Keratinocyte (primary cell): Measurements from ENCODE around the gene PPOX. TPM values are rescaled to one million over a fixed set of nuclear protein-coding genes. Genes with fewer than 3 reads are reported as not detected.
A peak's percentile ranks its signal among the peaks of the same experiment; 100 is the strongest.

Experiments
- DNase-seq: peaks from one replicate; pipeline ENCODE4 v3.0.0-alpha.2; 2011; ENCODE audit warnings: low read depth, missing footprints, low spot score
- FAIRE-seq: peaks from 2 replicates; lab custom pipeline; 2011; peaks lifted over from hg19 to GRCh38; lab: Jason Lieb, UNC
- H2AFZ ChIP-seq: 2 replicates; pipeline ENCODE4 v1.6.0; 2012; ENCODE audit warnings: low read length, control low read depth, inconsistent platforms; ENCODE audit not compliant: control insufficient read depth
- H3K27ac ChIP-seq: 2 replicates; pipeline ENCODE4 v1.5.1; 2011; ENCODE audit warnings: low read length; ENCODE audit not compliant: control insufficient read depth, insufficient read depth
- H3K27me3 ChIP-seq: 3 replicates; pipeline ENCODE4 v1.6.0; 2011; ENCODE audit warnings: low read length; ENCODE audit not compliant: control insufficient read depth, insufficient read depth; ENCODE audit errors: extremely low read depth
- H3K36me3 ChIP-seq, 2 experiments: 2 replicates in 1 of 2; 3 replicates in 1 of 2; pipeline ENCODE4 v1.5.1; 2011; ENCODE audit warnings: low read length in 2 of 2, mild to moderate bottlenecking in 1 of 2; ENCODE audit not compliant: control insufficient read depth in 2 of 2, insufficient read depth in 2 of 2; ENCODE audit errors: extremely low read depth in 1 of 2
- H3K4me1 ChIP-seq: 3 replicates; pipeline ENCODE4 v1.5.1; 2011; ENCODE audit warnings: low read length; ENCODE audit not compliant: control insufficient read depth, insufficient read depth; ENCODE audit errors: extremely low read depth
- H3K4me2 ChIP-seq: 3 replicates; pipeline ENCODE4 v1.6.0; 2011; ENCODE audit warnings: low read depth, low read length; ENCODE audit not compliant: control insufficient read depth, insufficient read depth; ENCODE audit errors: extremely low read depth
- H3K4me3 ChIP-seq, 3 experiments: fragments of 200-600 bp in 1 of 3; sonication (generic) in 1 of 3; 2 replicates in 2 of 3; 3 replicates in 1 of 3; pipeline ENCODE4 v1.5.1; 2011 to 2016; ENCODE audit warnings: low read length in 3 of 3, mild to moderate bottlenecking in 3 of 3, control low read depth in 2 of 3, inconsistent platforms in 1 of 3, low read depth in 1 of 3, mixed read lengths in 1 of 3, mixed run types in 1 of 3, moderate library complexity in 1 of 3; ENCODE audit not compliant: control insufficient read depth in 2 of 3, insufficient read depth in 2 of 3; ENCODE audit errors: extremely low read depth in 1 of 3
- H3K79me2 ChIP-seq: 2 replicates; pipeline ENCODE4 v1.6.0; 2012; ENCODE audit warnings: low read length; ENCODE audit not compliant: control insufficient read depth, insufficient read depth
- H3K9ac ChIP-seq: 3 replicates; pipeline ENCODE4 v1.6.0; 2011; ENCODE audit warnings: low read length; ENCODE audit not compliant: control insufficient read depth, insufficient read depth; ENCODE audit errors: extremely low read depth
- H3K9me1 ChIP-seq: 3 replicates; pipeline ENCODE4 v1.6.0; 2011; ENCODE audit warnings: low read length; ENCODE audit not compliant: control insufficient read depth, insufficient read depth; ENCODE audit errors: extremely low read depth
- H3K9me3 ChIP-seq: 2 replicates; pipeline ENCODE4 v1.5.1; 2012; ENCODE audit warnings: low read depth, low read length; ENCODE audit not compliant: control insufficient read depth
- H4K20me1 ChIP-seq: 3 replicates; pipeline ENCODE4 v1.6.0; 2011; ENCODE audit warnings: low read length; ENCODE audit not compliant: control insufficient read depth, insufficient read depth; ENCODE audit errors: extremely low read depth
- CTCF ChIP-seq, 3 experiments: IDR thresholded peaks in 1 of 3; conservative IDR thresholded peaks in 1 of 3; optimal IDR thresholded peaks in 1 of 3; 2 replicates in 2 of 3; 3 replicates in 1 of 3; pipeline versions ENCODE3 to v1.5.1; 2011; ENCODE audit warnings: low read length in 3 of 3, mild to moderate bottlenecking in 3 of 3, moderate library complexity in 2 of 3, control low read depth in 1 of 3, inconsistent platforms in 1 of 3; ENCODE audit not compliant: insufficient read depth in 2 of 3; ENCODE audit errors: extremely low read depth in 1 of 3
- EZH2 ChIP-seq: IDR thresholded peaks from one replicate; pipeline ENCODE4 v1.6.1; 2012; ENCODE audit warnings: inconsistent platforms, mild to moderate bottlenecking, low read length, moderate library complexity
- dilution Hi-C: fragments of 300-500 bp; cut with MboI; formaldehyde crosslinking; loops from one replicate; pipeline ENCODE4 v1.7.0; 2020; ENCODE audit warnings: low sequenced_read_pairs; ENCODE audit not compliant: extremely low pct_ligation_motif_present
- polyA plus RNA-seq, 5 experiments: library from polyadenylated mRNA; depleted of rRNA in 3 of 5; stranded (reverse) in 3 of 5; stranded (forward) in 1 of 5; unstranded in 1 of 5; fragments of >200 nt; gene quantifications; 1 replicate in 1 of 5; 2 replicates in 3 of 5; 3 replicates in 1 of 5; pipeline versions ENCODE4 v1.2.1 to v1.2.3, GENCODE V29; 2011 to 2012; ENCODE audit warnings: missing spikeins in 2 of 5, low read depth in 1 of 5, low replicate concordance in 1 of 5

PPOX gene
- polyA plus RNA-seq, 1 donor (not counting 4 experiments of a cell fraction or from before 2014, with no cell fraction given): 17.1 TPM

GRCh38 chr1:161145832-161146231 lies 20.4 kb upstream of the PPOX start:
- dilution Hi-C loops: no loop called here

GRCh38 chr1:161153176-161153575 lies 13.1 kb upstream of the PPOX start:
- no peaks in the 10 kb centered on the region for H3K9me1 ChIP-seq
- dilution Hi-C loops: no loop called here
- H3K4me2 ChIP-seq: peak overlapping the region; percentile 90
- peaks cover 7% of the 10 kb centered on the region for H3K79me2 ChIP-seq
- DNase-seq (no peak), FAIRE-seq (no peak)
- TF ChIP-seq EZH2 (no peak), CTCF (optimal IDR thresholded peaks at IDR 0.05 in 1 of 3, IDR thresholded peaks at IDR 0.05 in 1 of 3, conservative IDR thresholded peaks at IDR 0.05 in 1 of 3; ENCODE audit: extremely low read depth in 1 of 3, insufficient read depth in 2 of 3, low read length in 3 of 3) (no peak)
- no peaks in the 10 kb centered on the region for H3K9me3 ChIP-seq
- H3K9ac ChIP-seq: peak overlapping the region; percentile 99
- no peaks in the 10 kb centered on the region for H4K20me1 ChIP-seq
- H3K27ac ChIP-seq: peak overlapping the region; percentile 99
- no peaks in the 10 kb centered on the region for H3K27me3 ChIP-seq
- peak overlapping the region; percentile 71 to 98 (median 95) for H3K4me3 ChIP-seq
- H3K36me3 ChIP-seq: peaks cover 2 to 6% of the 10 kb centered on the region in 2 experiments
- peaks cover 13% of the 10 kb centered on the region for H3K4me1 ChIP-seq
- peak overlapping the region; percentile 97 for H2AFZ ChIP-seq

More at GRCh38 chr1:161145832-161146231, 20.4 kb upstream of the PPOX start:
- H3K9me1 ChIP-seq: no peaks in the 10 kb centered on the region
- H3K4me2 ChIP-seq: no peak overlapping the region
- no peak for TF ChIP-seq CTCF (optimal IDR thresholded peaks at IDR 0.05 in 1 of 3, IDR thresholded peaks at IDR 0.05 in 1 of 3, conservative IDR thresholded peaks at IDR 0.05 in 1 of 3; ENCODE audit: extremely low read depth in 1 of 3, insufficient read depth in 2 of 3, low read length in 3 of 3)
- no peak for TF ChIP-seq EZH2
- no peak overlapping the region for H3K4me3 ChIP-seq
- no peaks in the 10 kb centered on the region for H3K79me2 ChIP-seq
- no peak overlapping the region for H3K27ac ChIP-seq
- no peaks in the 10 kb centered on the region for H4K20me1 ChIP-seq
- H3K9ac ChIP-seq: no peak overlapping the region
- no peak overlapping the region for H2AFZ ChIP-seq
- H3K27me3 ChIP-seq: no peaks in the 10 kb centered on the region
- H3K9me3 ChIP-seq: no peaks in the 10 kb centered on the region
- FAIRE-seq (no peak), DNase-seq (no peak)
- no peaks in the 10 kb centered on the region for H3K36me3 ChIP-seq
- H3K4me1 ChIP-seq: no peaks in the 10 kb centered on the region
